ENCODE data around the gene FBXO28.
A peak's percentile ranks its signal among the peaks of the same experiment; 100 is the strongest.

The FBXO28 gene

GRCh38 chr1:224151117-224151516 is 37.2 kb downstream of the FBXO28 start:
- FAIRE-seq = no peak
- no peak for DNase-seq (ENCODE audit: low spot score)

GRCh38 chr1:224157316-224157715 is 43.4 kb downstream of the FBXO28 start:
- FAIRE-seq = no peak
- no peak for DNase-seq (ENCODE audit: low spot score)

GRCh38 chr1:224159541-224159940 is 45.6 kb downstream of the FBXO28 start:
- no peak for FAIRE-seq

DNA sequence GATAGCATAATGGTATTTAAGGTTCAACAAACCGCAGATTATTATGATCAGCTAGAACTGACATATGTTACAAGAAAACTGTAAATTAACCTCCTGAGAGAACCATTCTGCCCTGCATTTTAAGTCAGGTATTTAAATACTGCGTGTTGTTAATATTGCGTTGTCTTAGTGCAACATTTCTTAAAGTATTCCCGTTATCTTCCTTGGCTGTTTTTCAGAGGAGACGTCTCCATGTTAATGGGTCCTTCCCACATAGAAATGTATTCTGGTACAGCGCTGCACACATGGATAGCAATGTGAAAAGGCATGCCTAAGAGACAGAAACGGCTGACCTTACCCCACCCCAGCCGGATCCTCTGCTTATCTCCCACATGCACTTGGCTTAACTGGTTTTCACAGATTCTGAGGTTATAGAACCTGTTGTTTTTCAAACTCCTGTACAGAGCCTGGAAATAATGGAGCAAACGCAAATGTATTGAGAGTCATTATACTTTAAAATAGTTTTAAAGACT is 46.3 kb downstream of the FBXO28 start:
- DNase-seq (ENCODE audit: low spot score) (no peak), FAIRE-seq (no peak)

More at GRCh38 chr1:224159541-224159940, 45.6 kb downstream of the FBXO28 start:
- no peak for DNase-seq (ENCODE audit: low spot score)

DNA sequence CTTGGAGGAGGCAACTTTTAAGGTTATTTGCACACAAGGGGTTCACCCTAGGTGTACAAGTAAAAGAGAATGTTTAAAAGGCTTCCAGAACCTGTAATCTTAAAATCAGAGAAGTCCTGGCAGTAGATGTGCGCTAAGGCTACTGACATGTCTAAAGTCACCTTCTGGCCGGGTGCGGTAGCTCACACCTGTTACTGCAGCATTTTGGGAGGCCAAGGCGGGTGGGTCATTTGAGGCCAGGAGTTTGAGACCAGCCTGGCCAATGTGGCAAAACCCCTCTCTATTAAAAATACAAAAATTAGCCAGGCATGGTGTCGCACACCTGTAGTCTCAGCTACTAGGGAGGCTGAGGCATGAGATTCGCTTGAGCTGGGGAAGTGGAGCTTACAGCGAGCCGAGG is 48.9 kb downstream of the FBXO28 start:
- FAIRE-seq (no peak), DNase-seq (ENCODE audit: low spot score) (no peak)

DNA sequence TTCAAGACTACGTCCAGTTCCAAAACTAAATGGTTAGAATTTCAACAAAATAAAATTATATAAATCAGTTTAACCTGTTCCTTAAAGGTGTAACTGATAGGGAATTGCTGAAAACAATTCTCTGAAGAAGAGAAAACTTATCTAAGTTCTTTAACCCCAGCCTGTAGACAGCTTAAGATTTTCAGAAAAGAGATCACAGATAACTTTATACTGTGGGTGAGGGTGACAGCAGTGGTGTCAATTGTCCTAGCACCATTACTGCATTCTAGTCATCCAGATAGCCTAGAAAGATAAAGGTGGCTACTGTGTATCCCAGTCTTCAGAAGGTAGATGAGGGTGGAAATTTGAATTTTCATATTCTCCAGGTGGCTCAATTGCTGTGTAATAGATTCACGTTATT is 49.4 kb downstream of the FBXO28 start:
- FAIRE-seq = no peak
- no peak for DNase-seq (ENCODE audit: low spot score)

DNA sequence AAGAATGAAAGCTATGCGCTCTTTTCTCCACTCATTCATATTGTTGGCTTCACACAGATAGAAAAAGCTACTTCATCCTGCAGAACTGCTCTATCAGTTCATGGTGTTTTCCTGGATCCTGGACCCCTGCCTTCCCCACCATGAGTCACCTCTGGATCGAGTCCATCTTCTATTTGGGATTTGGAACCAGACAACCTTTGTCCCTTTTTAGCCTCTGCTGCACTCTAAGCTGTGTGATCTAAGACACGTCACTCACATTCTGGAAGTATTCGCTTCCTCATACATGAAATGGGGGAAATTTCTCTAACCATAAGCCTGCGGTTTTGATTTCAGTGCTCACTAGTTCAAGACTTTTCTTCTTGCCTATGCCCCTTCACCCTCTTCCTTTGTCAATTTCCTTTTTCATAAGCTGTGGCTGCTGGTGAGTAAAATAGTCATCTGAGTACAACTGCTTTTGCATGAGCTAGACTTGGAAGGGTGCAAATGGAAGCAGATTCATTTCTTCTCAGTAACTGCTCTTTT is 55.0 kb downstream of the FBXO28 start:
- DNase-seq (ENCODE audit: low spot score) (peak; percentile 99), FAIRE-seq (peak; percentile 99)

GRCh38 chr1:224169718-224170270 is 55.9 kb downstream of the FBXO28 start:
- no peak for FAIRE-seq
- no peak for DNase-seq (ENCODE audit: low spot score)

DNA sequence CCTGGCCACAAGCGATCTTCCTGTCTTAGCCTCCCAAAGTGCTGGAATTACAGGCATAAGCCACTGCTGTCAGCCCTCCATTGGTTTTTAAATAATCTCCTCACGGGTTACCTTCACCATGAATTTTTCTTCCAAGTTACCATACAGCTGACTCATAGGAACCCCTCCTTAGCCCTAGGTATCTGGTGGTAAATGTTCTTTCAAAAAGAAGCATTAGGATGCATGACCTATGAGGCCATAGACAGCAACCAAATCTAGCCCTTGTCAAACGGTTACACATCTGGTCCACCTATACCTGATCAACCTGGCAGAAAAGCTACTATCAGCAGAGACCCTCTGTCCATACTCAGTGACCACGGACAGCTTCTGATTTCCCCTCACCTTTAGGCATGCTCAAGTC is 56.4 kb downstream of the FBXO28 start:
- FAIRE-seq = no peak
- no peak for DNase-seq (ENCODE audit: low spot score)

GRCh38 chr1:224170748-224171478 is 57.0 kb downstream of the FBXO28 start:
- DNase-seq (ENCODE audit: low spot score) (no peak), FAIRE-seq (no peak)

- DNase-seq (ENCODE audit: low spot score) = no peak
- no peak for FAIRE-seq
Measured at GRCh38 chr1:224172229-224172628, 58.3 kb downstream of the FBXO28 start.

- FAIRE-seq (no peak), DNase-seq (ENCODE audit: low spot score) (no peak)
Measured at GRCh38 chr1:224173523-224173922, 59.6 kb downstream of the FBXO28 start.

DNA sequence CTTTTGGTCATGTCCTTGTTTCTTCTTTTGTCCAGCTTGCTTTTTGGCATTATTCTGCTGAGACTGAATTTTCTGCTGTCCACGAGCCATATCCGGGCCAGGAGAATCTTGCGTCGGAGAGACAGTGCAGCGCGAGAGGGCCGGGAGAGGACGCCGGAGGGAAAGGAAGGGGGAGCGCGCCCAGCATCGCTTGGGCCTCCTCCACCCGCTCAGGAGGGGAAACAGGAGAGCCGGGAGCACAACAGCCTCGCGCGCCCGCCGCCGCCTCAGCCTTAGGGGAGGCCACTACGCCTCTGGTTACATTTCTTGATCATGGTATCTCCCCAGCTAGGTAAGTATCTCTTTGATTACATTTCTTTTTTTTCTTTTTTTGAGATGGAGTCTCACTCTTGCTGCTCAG is 61.7 kb downstream of the FBXO28 start:
- DNase-seq (ENCODE audit: low spot score) (no peak), FAIRE-seq (no peak)

DNA sequence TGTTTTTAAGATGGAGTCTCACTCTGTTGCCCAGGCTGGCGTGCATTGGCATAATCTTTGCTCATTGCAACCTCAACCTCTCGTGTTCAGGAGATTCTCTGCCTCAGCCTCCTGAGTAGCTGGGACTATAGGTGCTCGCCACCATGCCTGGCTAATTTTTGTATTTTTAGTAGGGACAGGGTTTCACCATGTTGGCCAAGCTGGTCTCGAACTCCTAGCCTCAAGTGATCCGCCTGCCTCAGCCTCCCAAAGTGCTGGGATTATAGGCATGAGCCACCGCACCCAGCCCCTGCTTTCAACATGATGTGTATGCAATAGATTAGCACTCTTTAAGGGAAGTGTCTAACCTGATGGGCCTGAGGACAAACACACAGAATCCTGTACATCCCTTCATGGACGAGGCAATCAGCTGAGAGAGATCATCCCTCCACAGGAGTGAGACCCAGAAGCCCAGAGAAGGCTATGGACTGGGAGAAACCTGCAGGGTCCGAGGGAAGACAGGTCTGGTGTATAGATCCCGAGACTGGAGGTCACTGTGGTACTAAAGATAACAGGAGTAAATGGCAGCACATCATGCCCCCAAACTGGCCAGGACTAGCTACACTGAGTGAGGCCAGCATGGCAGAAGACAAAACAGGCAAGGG is 63.6 kb downstream of the FBXO28 start:
- FAIRE-seq (no peak), DNase-seq (ENCODE audit: low spot score) (no peak)

- FAIRE-seq = no peak
Measured at GRCh38 chr1:224178894-224179293, 65.0 kb downstream of the FBXO28 start.

GRCh38 chr1:224180783-224181452 is 67.0 kb downstream of the FBXO28 start:
- FAIRE-seq = no peak

More at GRCh38 chr1:224178894-224179293, 65.0 kb downstream of the FBXO28 start:
- no peak for DNase-seq (ENCODE audit: low spot score)

DNA sequence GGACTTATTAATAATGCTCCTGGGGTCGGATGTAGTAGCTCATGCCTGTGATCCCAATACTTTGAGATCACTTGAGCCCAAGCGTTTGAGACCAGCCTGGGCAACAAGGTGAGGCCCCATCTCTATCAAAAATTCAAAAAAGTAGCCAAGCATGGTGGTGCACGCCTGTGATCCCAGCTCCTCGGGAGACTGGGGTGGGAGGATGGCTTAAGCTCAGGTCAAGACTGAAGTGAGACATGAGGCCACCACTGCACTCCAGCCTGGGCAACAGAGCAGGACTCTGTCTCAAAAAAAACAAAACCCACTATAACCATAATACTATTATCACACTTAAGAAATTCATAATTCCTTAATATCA is 67.5 kb downstream of the FBXO28 start:
- no peak for DNase-seq (ENCODE audit: low spot score)
- no peak for FAIRE-seq

More at GRCh38 chr1:224180783-224181452, 67.0 kb downstream of the FBXO28 start:
- DNase-seq (ENCODE audit: low spot score) = no peak

- DNase-seq (ENCODE audit: low spot score) (no peak), FAIRE-seq (no peak)
Measured at GRCh38 chr1:224182057-224182865, 68.3 kb downstream of the FBXO28 start.

- DNase-seq (ENCODE audit: low spot score) (peak; percentile 77), FAIRE-seq (no peak)
Measured at GRCh38 chr1:224182866-224183590, 69.1 kb downstream of the FBXO28 start, which contains the start of gene DEGS1. TSS of gene DEGS1 (plus strand) at chr1:224183240. CDS start at chr1:224183337, 97 bp downstream.

Measured in RCC 7860 (cell line).